GM12892 (cell line): Measurements from ENCODE around the gene TSPO.

Experiments used
- POLR2A ChIP-seq: IDR thresholded peaks from 2 replicates; pipeline ENCODE4 v1.6.1; 2011; ENCODE audit warnings: low read depth, low read length, control low read depth
- TAF1 ChIP-seq: IDR thresholded peaks from 2 replicates; pipeline ENCODE4 v1.6.1; 2011; ENCODE audit warnings: low read depth, mild to moderate bottlenecking, control low read depth, low read length, borderline replicate concordance

DNA sequence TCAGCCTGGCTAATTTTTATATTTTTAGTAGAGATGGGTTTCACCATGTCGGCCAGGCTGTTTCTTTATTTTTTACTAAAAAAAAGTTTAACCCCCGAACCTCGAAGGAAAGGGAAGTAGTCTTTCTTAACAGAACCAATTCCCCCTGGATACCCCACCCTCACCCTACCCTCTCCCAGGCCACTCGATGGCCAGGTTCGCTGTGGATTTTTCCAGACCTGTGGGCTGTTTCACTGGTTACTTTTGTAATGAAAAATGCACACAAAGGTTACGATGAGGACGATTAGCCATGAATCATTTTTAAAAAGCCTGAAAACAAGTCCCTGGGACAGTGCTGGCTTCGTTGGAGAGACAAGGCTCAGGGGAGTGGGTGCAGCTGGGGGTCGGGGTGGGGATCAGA, 2.5 kb downstream of the TSPO start:
- TF ChIP-seq POLR2A (no peak), TAF1 (no peak)
